Lower leg skin (tissue), 3 donors: ENCODE results near the gene GRAMD2B.

Experiments
- CTCF ChIP-seq, 3 donors: fragments of 450-650 bp; IDR thresholded peaks; one replicate each; pipeline ENCODE4 v1.5.1; 2016; ENCODE audit warnings: antibody characterized with exemption in 3 of 3, mild to moderate bottlenecking in 3 of 3, moderate library complexity in 2 of 3
- POLR2A ChIP-seq, 2 donors: fragments of 450-650 bp; IDR thresholded peaks; one replicate each; pipeline ENCODE4 v1.6.1; 2016 to 2017; ENCODE audit warnings: antibody characterized with exemption in 2 of 2, mild to moderate bottlenecking in 1 of 2, moderate library complexity in 1 of 2

- no peak for TF ChIP-seq CTCF (IDR thresholded peaks at IDR 0.05)
- no peak for TF ChIP-seq POLR2A (IDR thresholded peaks at IDR 0.05)
Measured at GRCh38 chr5:126540631-126541030, 117.4 kb downstream of the GRAMD2B start.
